Measurements from ENCODE around the gene GALNS.

The GALNS gene

GRCh38 chr16:88814144-88814502, 42.6 kb downstream of the GALNS start:
- no peak for DNase-seq

- DNase-seq, result no peak
Observed at GRCh38 chr16:88813269-88814143, 43.2 kb downstream of the GALNS start.

- DNase-seq, result no peak
Observed at GRCh38 chr16:88812513-88813268, 44.1 kb downstream of the GALNS start.

- peak; percentile 85 to 88 for DNase-seq
Observed at GRCh38 chr16:88811769-88812512, 44.8 kb downstream of the GALNS start, which contains the start of gene APRT. TSS of gene APRT (minus strand) at chr16:88811928. CDS start at chr16:88811899, 29 bp downstream.

- DNase-seq, result peak; percentile 23 to 60
Observed at GRCh38 chr16:88810912-88811768, 45.6 kb downstream of the GALNS start.

- peak in 1 of 2 donors; percentile 4 for DNase-seq
Observed at GRCh38 chr16:88810166-88810911, 46.4 kb downstream of the GALNS start.

GRCh38 chr16:88809676-88810165, 47.0 kb downstream of the GALNS start:
- no peak for DNase-seq

GRCh38 chr16:88809068-88809675, 47.6 kb downstream of the GALNS start:
- DNase-seq, result no peak

- no peak for DNase-seq
Observed at GRCh38 chr16:88807626-88808453, 48.9 kb downstream of the GALNS start.

- no peak for DNase-seq
Observed at GRCh38 chr16:88807142-88807625, 49.6 kb downstream of the GALNS start.

GRCh38 chr16:88806491-88807111, 50.1 kb downstream of the GALNS start:
- no peak for DNase-seq

GRCh38 chr16:88805887-88806393, 50.8 kb downstream of the GALNS start:
- DNase-seq, result no peak

- no peak for DNase-seq
Observed at GRCh38 chr16:88805340-88805715, 51.4 kb downstream of the GALNS start.

GRCh38 chr16:88804552-88805339, 52.0 kb downstream of the GALNS start:
- no peak for DNase-seq

- DNase-seq, result no peak
Observed at GRCh38 chr16:88804173-88804551, 52.6 kb downstream of the GALNS start.

- peak; percentile 60 to 75 for DNase-seq
Observed at GRCh38 chr16:88803264-88803987, 53.3 kb downstream of the GALNS start, which contains the start of gene CDT1. TSS of gene CDT1 (plus strand) at chr16:88803789. CDS start at chr16:88803832, 43 bp downstream.

GRCh38 chr16:88800277-88800592, 56.5 kb downstream of the GALNS start:
- DNase-seq, result no peak
